Calu3 (cell line): ENCODE measurements around the gene C9. TPM values are rescaled to one million over a fixed set of nuclear protein-coding genes. Genes with fewer than 3 reads are reported as not detected.

Experiments
- BruUV-seq: library from RNA; stranded (reverse); fragments of 400-500 nt; replicated peaks from 2 replicates; lab custom pipeline; 2021; lab: Mats Ljungman, UMichigan
- CTCF ChIA-PET: fragments of 300-600 bp; sonication (Branson Sonifier 250); formaldehyde crosslinking; loops from one replicate; lab custom pipeline; 2022; ENCODE audit warnings: antibody characterized with exemption; lab: Charles Lee
- DNase-seq: peaks from one replicate; pipeline ENCODE4 v3.0.0; 2022
- H3K27ac Mint-ChIP-seq: one replicate; pipeline ENCODE4 v1.8.0; 2022; ENCODE audit warnings: mixed read lengths; ENCODE audit not compliant: unreplicated experiment
- H3K27me3 Mint-ChIP-seq: one replicate; pipeline ENCODE4 v1.8.0; 2022; ENCODE audit warnings: mixed read lengths; ENCODE audit not compliant: unreplicated experiment
- H3K36me3 Mint-ChIP-seq: one replicate; pipeline ENCODE4 v1.8.0; 2022; ENCODE audit warnings: mild to moderate bottlenecking, moderate library complexity, mixed read lengths; ENCODE audit not compliant: insufficient read depth, unreplicated experiment
- H3K4me1 Mint-ChIP-seq: one replicate; pipeline ENCODE4 v1.8.0; 2022; ENCODE audit warnings: mild to moderate bottlenecking, low read depth, mixed read lengths; ENCODE audit not compliant: unreplicated experiment
- H3K4me3 Mint-ChIP-seq: one replicate; pipeline ENCODE4 v1.8.0; 2022; ENCODE audit warnings: mild to moderate bottlenecking, low read depth, moderate library complexity, mixed read lengths; ENCODE audit not compliant: unreplicated experiment
- H3K9me3 Mint-ChIP-seq: one replicate; pipeline ENCODE4 v1.8.0; 2022; ENCODE audit warnings: low read depth, mixed read lengths; ENCODE audit not compliant: unreplicated experiment
- intact Hi-C: fragments of 100-400 bp; cut with micrococcal nuclease; formaldehyde crosslinking; loops from one replicate; pipeline ENCODE4 v1.10.0; 2022; ENCODE audit not compliant: unreplicated experiment
- total RNA-seq: library from RNA; stranded (reverse); gene quantifications from 2 replicates; pipeline ENCODE4 v1.2.3, GENCODE V29; 2022
- TF ChIP-seq, protein P1 (sequence below): fragments of 200-600 bp; IDR thresholded peaks from one replicate; pipeline ENCODE4 v1.8.0; 2022; ENCODE audit warnings: antibody characterized with exemption; ENCODE audit not compliant: unreplicated experiment

Gene C9
- total RNA-seq, 1 experiment from 2014 or later = not detected

DNA sequence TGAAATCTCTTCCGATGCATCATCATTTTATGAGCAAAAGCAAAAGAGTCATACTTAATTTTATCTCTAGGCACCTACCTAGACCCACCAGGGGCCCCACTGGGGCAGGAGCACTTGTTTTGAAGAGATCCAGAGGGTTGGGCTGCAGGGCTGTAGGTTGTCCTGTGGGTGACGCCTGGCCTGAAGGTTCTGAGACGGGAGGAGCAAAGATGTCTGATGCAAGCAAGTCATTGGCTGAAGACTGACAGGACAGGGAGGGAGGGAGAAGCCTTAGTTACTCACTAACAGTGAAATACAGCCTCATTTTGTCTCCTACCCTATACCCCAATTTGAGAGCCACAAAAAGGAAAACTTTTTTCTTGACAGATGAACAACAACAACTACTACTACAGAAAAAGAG, 17.1 kb upstream of the C9 start:
- H3K9me3 Mint-ChIP-seq = no peaks in the 10 kb centered on the region
- no peaks in the 10 kb centered on the region for H3K36me3 Mint-ChIP-seq
- H3K27ac Mint-ChIP-seq = no peak overlapping the region
- BruUV-seq = no TSS peak
- no peak for DNase-seq
- intact Hi-C loops = no loop called here
- CTCF ChIA-PET = no interaction called here
- H3K4me3 Mint-ChIP-seq = no peak overlapping the region
- TF ChIP-seq, protein P1, sequence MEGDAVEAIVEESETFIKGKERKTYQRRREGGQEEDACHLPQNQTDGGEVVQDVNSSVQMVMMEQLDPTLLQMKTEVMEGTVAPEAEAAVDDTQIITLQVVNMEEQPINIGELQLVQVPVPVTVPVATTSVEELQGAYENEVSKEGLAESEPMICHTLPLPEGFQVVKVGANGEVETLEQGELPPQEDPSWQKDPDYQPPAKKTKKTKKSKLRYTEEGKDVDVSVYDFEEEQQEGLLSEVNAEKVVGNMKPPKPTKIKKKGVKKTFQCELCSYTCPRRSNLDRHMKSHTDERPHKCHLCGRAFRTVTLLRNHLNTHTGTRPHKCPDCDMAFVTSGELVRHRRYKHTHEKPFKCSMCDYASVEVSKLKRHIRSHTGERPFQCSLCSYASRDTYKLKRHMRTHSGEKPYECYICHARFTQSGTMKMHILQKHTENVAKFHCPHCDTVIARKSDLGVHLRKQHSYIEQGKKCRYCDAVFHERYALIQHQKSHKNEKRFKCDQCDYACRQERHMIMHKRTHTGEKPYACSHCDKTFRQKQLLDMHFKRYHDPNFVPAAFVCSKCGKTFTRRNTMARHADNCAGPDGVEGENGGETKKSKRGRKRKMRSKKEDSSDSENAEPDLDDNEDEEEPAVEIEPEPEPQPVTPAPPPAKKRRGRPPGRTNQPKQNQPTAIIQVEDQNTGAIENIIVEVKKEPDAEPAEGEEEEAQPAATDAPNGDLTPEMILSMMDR = no peak
- H3K4me1 Mint-ChIP-seq = peaks cover 3% of the 10 kb centered on the region
- H3K27me3 Mint-ChIP-seq = no peaks in the 10 kb centered on the region

DNA sequence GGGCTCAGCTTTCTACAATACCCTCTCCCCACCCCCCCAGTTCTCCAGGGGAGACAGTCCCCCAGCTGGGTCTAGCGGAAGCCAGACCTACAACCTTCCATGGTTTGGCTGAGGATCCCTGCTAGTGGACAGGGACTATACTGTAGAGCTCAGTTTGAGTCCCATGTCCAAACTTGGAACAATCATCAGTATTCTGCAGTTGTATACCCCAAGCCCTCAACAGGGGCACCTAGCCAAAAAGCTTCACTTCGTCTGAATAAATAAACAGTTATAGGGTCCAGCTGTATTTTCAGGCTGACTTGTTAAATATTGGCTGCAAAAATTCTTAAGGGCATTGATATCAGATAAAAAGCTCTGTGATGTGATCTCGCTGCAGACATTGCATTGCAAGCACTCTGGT, 15.4 kb upstream of the C9 start:
- Mint-ChIP-seq H3K27me3 (no peaks in the 10 kb centered on the region), H3K9me3 (no peaks in the 10 kb centered on the region), H3K4me1 (peaks cover 9% of the 10 kb centered on the region), H3K27ac (no peak overlapping the region), H3K36me3 (no peaks in the 10 kb centered on the region), H3K4me3 (no peak overlapping the region)
- CTCF ChIA-PET = no interaction called here
- intact Hi-C loops = no loop called here
- no TSS peak for BruUV-seq
- DNase-seq = no peak
- TF ChIP-seq, protein P1 = no peak

DNA sequence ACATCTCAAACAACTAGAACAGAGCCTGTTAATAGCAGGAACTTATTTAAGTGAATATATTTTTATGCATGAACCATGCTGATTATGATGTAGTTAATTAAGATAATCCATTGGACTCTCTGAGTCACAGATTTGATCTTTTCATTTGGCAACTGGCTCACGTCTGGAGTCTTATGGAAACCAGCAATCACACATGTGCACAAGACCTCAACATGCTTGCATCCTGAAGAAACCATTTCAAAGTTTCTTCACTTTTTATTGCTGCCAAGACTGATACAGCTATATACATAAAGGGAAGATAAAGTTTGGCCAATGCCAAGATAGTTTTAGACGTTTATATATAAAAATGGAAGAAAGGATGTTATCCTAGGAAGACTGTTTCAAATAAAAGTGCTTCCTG, 13.3 kb upstream of the C9 start:
- CTCF ChIA-PET = interaction anchor here (2.2 to 2.3 kb wide), 2 partner anchors 47 to 170 kb away, joined by 14 to 69 read pairs; partner anchors contain the start of gene DAB2
- H3K27ac Mint-ChIP-seq = no peak overlapping the region
- no peaks in the 10 kb centered on the region for H3K9me3 Mint-ChIP-seq
- H3K36me3 Mint-ChIP-seq = peaks cover 5% of the 10 kb centered on the region
- no peak overlapping the region for H3K4me3 Mint-ChIP-seq
- H3K4me1 Mint-ChIP-seq = peaks cover 30% of the 10 kb centered on the region
- no peak for DNase-seq
- BruUV-seq = no TSS peak
- TF ChIP-seq, protein P1 = no peak
- intact Hi-C loops = loop anchor here (2.0 kb wide), 1 partner anchor 229 kb away; no protein-coding TSS in a partner anchor
- no peaks in the 10 kb centered on the region for H3K27me3 Mint-ChIP-seq

DNA sequence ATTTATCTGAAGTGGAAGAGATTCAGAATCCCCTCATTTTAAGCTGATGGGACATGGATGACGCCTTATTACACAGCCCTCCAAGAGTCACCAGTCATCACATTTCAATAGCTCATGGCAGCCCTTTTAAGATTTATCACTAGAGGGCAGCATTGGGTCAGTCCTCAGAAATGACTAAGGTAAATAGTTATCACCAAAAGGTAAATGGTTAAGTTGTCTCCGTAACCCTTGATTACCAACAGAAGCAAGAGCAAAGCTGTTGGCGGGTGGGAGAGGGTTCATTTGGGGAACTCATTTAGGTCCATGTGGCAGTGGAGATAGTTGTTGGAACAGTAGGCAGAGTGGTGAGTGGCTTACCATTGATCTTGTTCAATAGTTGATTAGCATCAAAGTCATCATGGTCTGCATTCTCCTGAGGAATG, 12.0 kb upstream of the C9 start:
- H3K27me3 Mint-ChIP-seq = no peaks in the 10 kb centered on the region
- no peaks in the 10 kb centered on the region for H3K9me3 Mint-ChIP-seq
- H3K4me1 Mint-ChIP-seq = peaks cover 39% of the 10 kb centered on the region
- BruUV-seq = no TSS peak
- H3K36me3 Mint-ChIP-seq = peaks cover 5% of the 10 kb centered on the region
- H3K4me3 Mint-ChIP-seq = no peak overlapping the region
- TF ChIP-seq, protein P1 = peak; percentile 73
- DNase-seq = peak; percentile 64
- H3K27ac Mint-ChIP-seq = no peak overlapping the region
- CTCF ChIA-PET = interaction anchor here (0.7 to 2.3 kb wide), 16 partner anchors 15 to 228 kb away, joined by 3 to 69 read pairs (median 6); partner anchors contain the start of gene DAB2
- intact Hi-C loops = loop anchor here (1.0 to 2.0 kb wide), 3 partner anchors 171 to 228 kb away; no protein-coding TSS in a partner anchor
